SIG-M5 treated with dmso at 0.1 percent for 504 hours (cell line): ENCODE measurements around the gene PSMB7.

Experiments used
- DNase-seq: peaks from one replicate; lab custom pipeline; 2025; ENCODE audit not compliant: unreplicated experiment; lab: John Stamatoyannopoulos, UW

Gene PSMB7

DNA sequence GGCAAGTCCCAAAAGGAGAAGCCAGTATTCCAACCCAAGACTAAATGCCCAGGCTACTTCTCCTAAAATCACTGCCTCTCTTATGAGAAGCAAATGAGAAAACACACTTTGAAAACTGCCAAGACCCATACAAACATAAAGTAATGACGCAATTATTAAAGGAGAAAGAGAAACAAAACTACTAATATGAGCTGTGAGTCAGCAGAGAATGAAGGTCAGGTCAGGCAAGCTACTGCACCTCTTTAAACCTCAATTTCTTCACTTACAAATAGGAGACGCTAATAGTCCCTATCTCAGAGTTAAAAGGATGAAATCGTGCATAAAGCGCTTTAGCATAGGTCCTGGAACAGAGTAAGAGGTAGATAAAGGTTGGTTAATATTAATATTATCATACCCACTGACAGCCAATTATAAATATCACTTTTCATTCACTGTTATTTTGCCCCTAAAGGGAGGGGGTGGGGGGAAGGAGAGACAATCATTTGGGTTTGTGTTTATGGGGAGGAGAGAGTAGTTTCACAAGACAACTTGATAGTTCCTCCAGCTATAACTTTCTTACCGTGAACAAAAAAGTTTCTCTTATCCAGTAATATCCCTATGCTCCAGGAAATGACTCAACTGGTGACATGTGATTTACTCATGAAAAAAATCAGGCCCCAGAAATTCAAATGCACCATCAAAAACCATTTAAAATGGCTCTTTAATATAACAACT lies 3.6 kb downstream of the PSMB7 start:
- no peak for DNase-seq

DNA sequence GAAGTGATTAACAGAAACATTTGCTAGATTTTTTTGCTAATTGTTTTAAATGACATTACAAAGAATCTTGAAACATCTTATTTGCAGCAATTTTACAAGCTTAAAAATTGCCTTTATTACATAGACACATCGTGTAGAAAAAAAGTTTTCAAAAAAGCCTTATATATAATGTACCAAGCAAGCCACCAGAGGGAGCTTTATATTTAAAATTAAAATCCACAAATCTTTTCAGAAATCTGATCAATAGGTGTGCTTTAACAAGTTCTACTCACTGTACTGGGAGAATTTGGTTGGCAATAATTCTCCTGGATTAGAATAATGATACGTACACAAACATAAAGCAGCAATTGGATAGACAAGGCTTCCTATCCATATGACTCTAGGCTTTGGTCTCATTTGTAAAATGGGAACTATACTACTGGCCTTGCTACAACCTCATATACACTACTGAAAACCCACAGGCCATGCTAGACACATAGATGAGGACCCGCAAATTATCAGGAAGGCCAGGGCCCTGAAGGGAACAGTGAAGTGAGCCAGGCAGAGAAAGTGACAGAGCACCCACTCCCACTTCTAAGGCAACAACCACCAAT lies 4.8 kb downstream of the PSMB7 start:
- no peak for DNase-seq

DNA sequence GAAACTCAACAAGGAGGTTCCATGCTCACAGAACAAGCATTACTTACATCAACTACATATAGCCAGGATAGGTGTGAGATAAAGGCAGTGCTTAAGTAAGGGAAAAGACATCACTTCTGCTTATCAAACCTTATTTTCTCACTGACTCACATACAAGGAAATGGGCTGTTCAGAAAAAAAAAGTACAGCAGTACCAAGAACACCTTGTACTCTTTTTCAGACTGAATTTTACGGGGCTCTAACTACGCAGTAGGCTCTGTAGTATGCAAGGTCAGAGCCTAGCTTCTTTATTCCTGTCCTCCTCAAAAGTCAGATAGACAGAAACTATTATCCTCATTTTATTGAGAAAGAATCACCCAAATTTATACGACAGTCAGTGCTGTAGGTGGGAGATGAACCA lies 5.8 kb downstream of the PSMB7 start:
- no peak for DNase-seq

DNA sequence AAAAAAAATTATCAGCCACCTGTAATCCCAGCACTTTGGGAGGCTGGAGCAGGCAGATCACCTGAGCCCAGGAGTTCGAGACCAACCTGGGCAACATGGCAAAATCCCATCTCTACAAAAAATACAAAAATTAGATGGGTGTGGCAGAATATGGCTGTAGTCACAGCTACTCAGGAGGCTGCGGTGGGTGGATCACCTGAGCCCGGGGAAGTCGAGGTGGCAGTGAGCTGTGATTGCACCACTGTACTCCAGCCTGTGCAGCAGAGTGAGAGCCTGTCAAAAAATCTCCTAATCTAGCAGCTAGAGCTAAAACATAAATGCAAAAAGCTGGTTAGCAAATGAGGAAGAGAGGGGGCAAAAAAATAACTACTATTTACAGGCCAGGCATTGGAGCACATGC lies 12.0 kb downstream of the PSMB7 start:
- DNase-seq: no peak

DNA sequence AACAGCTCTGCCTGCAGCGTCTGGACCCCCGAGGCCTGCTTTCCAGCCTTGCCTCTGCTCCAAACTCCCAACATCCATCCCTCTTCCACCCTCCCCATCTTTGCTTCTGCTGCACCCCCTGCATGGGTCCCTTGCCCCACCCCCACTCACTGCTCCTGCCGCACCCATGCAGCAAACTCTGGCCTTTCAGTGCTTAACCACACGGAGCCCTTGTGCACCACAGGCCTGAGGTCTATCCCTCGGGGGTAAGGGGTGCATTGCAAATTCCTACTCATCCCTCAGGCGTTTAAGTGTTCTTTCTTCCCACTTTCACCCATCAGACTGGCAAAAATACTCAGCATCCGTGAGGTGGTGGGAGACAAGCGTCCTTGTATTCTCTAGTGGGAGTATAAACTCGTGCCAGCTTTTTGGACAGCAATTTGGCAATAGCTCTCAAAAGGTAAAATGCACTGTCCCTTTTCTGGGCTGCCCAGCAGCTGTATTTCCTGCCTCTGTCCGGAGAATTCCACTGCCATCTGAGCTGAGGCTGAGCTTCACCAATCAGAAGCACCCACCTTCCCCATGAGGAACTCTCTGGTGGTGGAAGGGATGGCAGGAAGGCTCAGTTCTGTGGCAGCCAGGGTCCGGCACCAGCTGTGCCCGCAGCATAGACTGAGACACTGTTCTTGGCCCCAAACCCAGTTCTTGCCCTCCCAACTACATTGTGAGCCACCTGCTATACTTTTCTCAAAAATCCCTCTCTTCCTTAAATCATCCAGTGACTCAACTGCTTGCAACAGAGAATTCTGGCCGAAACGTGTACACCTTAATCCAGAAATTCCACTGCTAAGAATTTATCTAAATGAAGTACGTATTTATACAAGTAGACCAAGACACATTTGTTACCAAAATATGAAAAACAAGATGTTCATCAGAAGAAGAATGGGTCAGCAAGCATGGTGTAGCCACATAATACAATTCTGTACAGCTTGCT lies 15.0 kb downstream of the PSMB7 start:
- DNase-seq: no peak

DNA sequence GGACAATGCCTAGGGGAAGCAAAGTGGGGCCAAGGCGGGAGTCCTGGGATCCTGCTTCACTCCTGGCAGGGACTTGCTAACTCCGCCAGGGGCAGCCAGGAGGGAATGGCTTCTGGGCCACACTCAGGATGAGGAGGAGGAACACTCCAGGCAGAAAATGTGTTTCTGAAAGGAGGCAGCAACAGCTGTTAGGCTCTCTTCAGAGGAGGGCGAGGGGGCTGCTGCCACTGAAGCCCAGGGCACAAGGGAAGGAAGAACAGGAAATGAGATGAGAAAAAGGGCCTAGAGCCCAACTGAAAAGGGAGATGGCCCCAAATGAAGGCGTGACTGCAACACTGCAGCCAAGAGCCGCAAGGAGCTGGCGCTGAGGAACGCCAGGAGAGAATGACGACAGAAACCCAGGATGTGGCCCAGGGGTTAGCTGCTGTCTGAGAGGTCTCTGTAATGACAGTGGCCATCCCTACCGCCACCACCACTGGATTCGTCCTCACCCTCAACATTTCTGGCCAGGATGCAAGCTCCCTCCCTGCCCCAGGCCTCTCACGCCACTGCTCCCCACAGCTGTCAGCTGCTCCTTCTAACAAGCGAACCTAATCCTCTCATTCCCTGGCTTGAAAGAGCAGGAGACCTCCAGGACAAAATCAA lies 15.8 kb downstream of the PSMB7 start:
- DNase-seq: no peak

DNA sequence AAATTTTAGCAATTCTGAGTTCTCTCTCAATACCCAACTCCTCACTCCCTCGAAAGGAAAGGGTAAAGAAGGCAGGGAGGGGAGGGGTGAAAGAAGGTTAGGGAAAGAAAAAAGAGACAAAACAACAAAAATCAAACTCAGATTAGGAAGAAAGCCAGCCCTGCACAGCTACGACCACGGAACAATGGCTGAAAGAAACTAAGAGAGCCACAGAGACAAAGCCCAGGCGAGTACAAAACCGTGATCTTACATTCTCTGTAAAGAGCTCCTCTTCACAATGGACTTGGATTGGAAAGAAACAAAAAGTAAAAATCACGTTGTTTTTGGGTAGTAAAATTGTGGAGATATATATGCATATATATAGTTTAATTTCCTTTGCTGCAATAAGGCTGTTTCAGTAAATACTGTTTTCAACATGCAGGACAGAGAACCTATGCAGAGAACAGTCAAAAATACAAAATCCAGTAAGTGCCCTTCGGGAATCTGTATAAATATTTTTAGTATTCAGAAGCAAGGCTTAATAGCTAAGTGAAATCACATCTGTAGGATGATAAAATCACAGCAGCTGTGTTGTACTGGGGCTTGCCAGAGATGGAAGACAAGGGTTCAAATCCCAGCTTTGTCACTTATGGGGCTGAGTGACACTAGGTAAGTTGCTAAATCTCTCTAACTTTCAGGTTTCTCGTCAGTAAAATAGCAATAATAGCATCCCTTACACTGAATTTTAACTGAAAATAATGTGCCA lies 16.9 kb downstream of the PSMB7 start:
- DNase-seq: no peak

DNA sequence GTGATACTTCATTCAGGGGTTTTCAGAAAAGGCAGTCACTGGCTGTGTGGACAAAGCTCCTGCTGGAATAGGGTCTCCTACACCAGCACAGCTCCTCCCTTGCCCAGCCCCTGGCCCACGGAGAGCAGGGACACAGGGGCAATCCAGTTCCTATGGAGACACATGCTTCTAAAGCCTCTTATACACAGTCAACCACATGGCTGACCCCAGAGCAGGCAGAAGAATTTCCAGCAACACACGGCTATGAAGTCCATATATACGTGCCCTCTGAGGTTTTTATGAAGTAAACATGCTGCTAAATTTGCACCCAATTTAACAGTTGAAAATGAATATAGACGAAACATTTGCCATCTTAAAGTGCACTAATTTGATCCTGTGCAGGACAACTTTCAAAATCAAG lies 19.4 kb downstream of the PSMB7 start:
- no peak for DNase-seq

DNA sequence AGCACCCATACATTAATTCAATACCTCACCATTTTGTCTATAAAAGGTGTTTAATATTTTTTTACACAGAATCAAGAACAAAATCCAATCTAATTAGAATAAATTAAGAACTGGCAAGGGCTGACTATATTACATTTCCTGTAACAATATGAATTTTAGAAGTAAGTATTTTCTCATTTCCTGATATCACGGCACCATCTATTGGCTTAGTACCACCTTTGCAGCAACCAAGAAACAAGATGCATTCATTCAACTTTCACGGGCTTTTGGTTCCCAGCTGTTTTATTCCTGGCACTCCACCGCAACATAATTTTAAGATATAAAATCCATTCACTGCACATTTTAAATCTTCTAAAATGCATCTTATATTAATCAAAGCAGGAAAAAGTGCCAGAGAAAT lies 20.6 kb downstream of the PSMB7 start:
- DNase-seq: no peak

DNA sequence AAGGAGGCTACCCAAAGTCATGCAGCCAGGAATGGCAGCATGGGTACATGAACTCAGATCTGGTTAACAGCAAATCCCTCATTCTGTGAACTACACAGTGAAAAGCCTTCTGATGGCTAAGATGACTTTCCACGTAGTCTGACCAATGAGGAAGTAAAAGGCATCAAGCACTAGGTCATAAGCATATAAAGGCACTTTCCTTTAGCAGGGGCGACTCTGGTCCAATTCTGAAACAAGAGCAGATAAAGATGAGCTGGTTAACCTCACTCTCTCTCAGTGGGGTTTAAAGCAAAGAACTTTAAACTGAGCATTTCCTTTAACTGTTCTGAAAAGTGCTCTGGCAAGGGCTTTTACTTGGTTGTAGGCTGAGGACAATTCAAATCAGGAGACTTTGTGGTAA lies 21.1 kb downstream of the PSMB7 start:
- DNase-seq: peak; percentile 55

DNA sequence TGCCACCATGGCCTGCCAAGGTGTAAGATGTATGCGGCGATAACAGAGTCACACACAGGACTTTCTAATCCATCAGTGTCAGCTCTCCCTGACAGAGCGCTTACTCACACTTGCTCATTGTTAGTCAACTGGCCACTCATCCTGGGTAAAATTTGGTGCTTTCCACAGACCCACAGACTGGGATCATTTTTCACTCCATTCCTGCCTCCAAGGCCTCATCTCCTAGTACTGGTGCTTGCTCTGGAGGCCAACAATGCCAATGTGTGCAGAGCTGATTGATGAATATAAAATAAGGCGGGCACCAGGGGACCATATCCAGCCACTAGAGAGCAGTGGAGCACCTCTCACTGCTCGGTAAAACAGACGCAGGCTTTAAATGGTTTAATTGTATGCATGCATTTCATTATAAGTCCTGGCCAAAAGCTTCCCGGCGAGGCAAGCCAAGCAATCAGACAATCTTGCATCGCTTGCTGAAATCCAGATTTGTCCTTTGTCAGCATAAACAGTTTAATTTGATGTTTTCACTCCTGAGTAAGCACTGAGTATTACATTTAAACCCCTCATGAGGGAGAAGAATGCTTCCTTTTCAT lies 22.3 kb downstream of the PSMB7 start:
- peak; percentile 59 for DNase-seq

DNA sequence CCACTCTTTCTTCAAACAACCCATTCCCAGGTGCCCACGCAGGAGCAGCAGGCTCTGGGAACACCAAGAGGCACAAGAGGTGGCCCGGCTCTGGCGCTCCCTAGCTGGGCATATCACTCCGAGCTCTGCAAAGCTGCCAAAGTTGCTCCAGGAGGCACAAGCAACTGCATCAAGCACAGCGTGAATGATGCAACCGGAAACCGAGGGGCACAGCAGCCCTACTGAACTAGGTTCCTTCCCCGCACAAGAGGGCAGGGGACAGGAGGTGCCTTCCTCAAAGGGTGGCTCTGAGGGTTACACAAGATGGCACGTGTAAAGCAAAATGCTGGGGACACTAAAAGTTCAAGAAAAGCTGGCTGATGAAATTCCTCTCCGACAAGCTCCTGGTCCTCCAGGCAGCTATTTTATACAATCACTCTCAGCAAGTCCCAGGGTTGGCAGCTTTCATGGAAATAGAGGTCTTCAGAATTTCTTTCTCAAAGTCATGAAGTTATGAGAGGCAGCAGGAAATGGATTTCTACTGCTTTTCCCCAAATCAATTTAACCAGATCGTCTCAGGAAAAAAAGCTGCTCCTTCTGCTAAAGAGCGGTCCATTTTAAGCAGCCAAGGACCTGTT lies 22.9 kb downstream of the PSMB7 start:
- DNase-seq: peak; percentile 97

DNA sequence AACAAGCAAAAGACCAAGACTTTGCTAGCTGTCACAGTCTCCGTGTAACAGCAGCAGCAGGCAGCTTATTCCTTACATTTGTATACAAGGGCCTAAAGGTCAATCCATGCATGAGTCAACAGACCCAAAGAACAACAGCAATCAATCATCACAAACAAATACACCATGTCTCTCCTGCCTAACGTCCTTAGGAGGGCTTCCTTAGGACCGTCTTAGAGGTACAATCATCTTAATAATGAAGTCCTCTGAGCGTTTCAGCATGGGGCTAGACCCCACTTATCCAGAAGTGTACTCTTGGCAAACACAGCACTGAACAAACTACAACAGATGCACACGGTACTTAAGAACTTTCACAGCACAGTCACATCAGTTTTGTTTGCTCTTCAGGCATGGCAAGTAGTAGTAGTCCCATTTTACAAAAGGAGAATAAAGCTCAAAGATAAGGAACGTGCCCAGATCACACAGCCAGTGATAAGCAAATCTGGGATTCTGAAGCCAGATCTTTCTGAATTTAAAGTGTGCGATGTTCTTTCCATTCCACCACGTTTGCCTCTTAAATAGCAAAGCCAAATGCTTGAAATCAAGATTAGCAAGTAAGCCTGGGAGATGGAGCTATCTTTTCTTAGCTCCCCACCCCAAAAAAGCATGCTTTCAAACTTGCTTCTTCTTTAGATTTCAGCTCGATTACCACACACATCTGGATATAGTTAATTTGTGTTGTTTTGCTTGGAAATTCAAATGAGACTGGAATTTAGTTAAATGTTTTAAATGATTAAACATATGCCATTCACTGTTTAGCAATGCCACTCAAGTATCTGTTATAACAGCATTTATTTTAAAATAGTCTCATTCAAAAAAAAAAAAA lies 24.2 kb downstream of the PSMB7 start:
- DNase-seq: peak; percentile 33

DNA sequence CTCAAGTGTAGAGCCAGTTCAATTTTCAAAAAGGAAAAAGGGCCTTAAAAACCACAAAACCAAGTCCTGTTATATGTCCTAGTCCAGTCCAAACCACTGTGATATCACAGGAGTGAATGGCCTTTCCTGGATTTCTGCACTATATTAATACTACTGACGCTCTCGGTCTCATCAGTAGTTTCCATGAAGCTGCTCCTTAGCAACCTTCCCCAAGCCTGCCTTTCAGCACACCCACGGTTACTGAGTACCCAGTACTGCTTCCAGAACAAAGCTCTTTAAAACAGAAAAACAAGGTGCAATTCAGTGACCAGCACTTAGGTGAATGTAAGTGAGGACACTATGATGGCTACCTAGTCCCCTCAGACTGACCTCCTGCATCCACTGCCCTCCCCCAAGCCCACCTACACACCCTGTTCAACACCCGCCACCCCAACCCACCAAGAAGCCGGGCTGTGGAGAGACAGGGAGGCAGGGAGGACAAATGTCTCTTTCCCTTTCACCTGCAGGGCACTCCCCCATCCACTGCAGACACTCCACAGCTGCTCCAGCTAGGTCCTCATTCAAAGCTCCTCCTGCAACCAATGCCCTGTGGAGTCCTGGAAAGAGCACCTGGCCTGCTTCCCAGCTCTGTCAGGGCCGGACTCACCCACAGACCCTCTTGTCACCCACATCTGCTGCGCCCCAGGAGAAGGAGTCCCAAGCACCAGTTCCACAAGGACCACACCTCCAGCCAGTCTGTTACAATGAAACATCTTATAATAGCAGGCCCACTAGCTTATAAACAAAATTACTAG lies 25.9 kb downstream of the PSMB7 start:
- no peak for DNase-seq

DNA sequence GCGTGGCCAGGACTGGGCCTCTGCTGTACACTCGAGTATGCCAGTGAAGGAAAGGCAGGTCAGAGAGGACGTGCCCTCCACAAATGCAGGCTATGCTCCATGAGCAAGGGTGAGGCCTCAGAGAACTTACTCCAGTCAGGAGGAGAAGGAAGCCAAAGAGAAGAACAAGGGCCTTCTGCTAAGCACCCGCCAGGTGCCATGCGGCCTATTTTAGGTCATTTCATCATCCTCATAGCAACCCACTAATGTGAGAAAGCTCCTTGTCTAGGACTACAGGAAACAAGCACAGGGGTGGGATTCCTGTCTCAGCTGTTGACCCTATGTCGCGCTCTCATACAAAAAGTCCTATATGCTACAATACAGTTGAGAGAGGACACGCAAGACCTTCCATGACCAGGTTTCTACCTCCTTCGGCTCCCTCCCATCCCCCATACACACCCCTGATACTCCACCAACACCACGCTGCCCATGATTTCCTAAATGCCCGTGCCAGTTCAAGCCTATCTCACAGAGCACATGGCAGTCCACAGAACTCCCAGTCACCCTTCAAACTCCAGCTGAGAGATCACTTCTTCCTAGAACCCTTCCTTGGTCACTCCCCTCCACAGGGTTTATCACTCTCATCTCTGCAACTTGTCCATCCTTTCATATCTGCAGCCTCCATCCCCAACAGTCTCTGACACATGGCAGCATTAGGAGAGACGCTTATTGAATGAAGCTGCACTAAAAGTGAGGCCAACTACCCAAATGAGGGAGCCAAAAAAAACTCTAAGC lies 26.8 kb downstream of the PSMB7 start:
- DNase-seq: peak; percentile 72

DNA sequence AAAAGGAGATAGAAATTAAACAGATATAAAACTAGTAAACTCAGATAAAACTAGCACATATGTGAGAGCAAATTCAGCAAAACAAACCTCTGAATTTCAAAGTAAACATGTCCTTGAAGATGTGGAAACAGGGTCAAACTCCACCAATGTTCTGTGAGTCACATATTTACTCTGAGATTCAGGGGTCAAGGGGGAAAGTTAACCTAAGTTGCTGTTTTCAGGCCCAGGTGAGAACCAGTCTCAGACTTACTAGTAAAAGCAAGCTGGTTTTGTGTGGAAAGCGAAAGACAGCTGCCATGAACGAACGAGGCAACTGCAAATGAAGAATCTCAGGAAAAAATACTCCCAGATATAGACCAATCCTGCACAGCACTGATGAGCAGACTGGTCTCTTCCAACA lies 29.0 kb downstream of the PSMB7 start:
- DNase-seq: peak; percentile 39

DNA sequence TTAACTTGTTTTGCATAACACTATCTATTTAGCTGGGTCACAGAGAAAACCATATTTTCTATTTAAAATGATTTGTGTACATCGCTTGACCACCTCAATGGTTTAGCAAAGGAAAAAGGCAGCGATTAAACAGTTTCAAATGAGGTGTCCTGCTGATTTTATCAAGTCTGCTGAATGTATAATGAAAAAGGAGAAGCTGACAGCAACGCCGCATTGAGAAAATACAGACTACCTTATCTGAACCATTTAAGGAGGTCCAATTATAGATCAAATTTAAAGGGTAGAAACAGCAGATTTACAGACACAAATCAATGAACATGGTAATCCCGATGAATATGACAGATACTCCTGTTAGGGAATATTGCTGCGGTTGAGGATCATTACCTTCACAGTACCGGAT lies 29.6 kb downstream of the PSMB7 start:
- peak; percentile 38 for DNase-seq
